NCI-H146 treated with DMSO at 0.1 percent for 48 hours (cell line): ENCODE measurements around the gene CTCFL.
"Not testable (repeated sequence)": the region's sequence is repeated elsewhere in the genome, so short reads cannot be mapped to it uniquely, and the experiment has no call there.

ENCODE experiments used
- DNase-seq: peaks from one replicate; lab custom pipeline; 2025; ENCODE audit not compliant: unreplicated experiment; lab: John Stamatoyannopoulos, UW

CTCFL gene

DNA sequence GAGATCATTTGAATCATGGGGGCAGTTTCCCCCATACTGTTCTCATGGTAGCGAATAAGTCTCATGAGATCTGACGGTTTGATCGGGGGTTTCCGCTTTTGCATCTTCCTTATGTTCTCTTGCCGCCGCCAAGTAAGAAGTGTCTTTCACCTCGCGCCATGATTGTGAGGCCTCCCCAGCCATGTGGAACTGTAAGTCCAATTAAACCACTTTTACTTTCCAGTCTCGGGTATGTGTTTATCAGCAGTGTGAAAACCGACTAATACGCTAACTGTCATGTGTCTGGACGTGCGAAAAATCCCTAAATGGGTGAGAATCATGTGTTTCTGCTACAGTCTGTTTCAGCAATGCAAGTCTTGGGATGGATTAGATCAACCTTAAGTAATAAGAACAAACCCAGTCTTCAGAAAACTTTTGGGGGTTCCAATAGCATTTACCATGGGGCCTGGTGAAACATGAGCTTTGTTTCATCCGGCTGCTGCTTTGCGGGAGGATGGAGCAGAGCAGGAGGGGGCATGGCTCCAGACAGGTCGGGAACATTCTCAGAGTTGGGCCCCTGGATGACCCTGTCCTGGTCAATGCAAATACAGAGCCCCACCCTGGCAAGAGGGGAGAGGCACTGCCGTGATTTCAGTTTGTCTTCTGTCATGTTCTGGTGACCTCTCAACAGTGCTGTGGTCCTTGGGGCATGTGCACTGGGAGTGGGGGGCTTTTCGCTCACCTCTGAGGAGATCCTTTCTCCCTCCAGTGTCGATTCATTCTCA is 41.5 kb downstream of the CTCFL start:
- DNase-seq, result no peak

DNA sequence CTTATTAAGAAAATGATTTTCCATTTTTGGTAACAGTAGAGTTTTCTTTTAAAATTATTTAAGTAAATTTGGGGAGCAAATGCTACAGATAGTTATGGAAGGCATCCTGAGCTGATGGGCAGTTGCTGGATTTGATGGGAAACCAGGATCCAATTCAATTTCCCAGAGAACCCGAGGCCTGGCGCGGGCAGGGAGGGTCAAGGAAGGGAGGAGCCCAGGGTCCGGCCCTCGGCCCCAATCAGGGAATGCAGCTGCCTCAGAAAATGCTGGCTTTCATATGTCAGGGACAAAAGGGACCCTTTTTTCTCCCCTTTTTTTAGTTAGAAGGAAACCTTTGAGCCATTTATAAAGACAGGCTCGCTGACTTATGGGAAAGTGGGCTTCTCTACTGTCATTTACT is 42.1 kb downstream of the CTCFL start:
- DNase-seq, result no peak

DNA sequence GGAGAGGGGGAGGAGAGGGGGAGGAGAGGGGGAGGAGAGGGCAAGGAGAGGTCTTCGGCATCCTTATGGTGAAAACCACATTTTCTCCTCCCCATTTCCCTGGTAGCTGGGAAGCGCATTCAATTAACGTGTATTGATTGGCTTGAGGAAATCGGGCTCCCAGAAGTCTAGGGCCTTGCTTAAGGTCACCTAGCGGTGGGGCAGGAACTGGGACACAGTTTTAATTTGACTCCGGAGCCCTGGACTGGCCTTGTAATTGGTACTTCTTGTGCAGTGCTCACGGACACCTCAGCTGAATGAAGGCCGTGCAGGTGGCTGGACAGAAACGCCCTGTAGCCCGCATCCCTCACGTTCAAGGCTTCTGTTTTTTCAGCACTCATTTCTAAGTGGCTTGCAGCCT is 42.8 kb downstream of the CTCFL start:
- no peak for DNase-seq

DNA sequence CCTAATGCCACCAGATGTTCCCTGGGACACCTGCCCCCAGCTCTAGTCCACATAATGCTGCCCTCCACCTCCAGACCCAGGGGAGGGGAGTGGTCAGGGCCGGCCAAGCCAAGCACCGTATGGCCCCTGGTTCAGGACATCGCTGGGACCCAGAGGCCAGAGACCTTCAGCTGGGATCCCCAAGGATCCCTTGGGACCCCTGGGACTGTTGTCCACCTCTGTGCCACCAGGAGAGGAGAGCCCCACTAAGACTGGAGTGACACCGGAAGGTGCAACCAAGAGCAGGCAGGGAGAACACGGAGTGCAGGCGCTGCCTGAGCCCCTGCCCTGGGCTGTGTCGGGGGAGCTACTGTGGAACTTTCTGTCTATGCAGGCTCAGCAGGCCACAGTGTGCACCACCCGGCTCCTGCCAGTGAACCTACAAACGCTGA is 43.6 kb downstream of the CTCFL start:
- no peak for DNase-seq

DNA sequence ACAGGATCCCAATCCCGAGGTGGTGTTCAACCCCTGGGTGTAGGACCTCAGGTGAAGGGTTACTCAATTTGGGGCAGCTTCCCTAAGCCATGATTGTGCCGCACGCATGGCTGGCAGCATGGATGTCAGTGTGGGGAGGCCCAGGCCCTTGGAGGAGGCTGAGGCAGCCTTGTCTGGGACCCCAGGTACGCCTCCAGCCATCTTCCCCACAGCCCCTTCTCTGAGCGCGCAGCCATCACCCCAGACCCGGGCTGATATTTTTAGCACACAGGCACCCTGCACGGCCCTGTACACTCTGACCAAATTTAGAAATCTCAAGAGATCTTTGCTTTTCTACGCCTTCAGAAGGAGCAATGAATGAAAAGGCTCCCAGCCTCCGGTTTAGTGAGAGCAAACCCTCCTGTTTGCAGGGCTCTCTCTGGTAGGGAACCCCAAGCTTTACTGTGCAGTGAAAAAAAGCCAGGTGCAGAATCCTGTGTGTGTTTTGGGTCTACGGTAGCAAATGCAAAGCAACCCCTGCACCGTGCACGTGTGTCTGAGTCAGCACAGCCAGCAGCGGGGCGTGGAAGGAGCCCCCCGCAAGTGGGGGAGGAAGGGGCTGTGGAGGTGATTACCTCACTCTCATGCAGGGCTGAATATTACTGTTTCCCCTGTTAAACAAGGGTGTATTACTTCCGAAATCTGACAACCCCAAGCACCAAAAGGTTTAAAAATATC is 44.3 kb downstream of the CTCFL start:
- DNase-seq, result no peak

DNA sequence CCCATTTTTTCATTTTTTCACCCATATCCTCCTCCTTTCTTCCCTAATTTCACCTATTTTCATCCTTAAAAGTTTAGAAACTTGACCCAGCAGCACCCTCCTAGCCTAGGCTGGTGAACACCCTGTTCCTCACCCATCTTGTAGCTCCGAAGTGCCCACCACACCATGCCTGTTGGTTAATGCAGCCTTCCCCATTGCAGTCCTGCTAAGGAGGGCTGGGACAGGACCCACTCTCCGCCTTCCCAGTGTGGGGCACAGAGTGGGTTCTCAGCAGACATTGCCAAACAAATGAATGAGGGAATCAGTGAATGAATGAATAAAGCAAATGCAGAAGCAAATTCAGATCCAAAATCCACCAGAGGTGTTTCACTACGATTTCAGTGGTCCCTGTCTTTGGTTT is 45.7 kb downstream of the CTCFL start:
- no peak for DNase-seq

DNA sequence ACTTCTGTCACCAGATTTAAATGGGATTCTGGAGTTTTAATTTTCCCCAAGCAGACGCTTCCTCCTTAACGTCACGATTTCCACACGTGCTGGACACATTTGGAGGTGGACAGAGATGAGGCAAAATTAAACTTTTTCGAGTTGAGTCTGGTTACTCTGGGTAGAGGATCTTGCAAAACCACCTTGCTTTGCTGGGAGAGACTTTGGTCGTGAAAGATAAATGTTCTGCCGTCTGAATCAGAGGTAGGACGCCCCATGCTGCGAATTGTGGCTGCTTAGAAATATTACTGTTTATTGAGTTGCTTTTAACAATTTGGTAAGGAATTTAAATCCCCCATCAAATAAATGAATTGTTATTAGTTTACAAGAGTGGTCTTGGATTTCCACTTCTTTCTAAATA is 46.8 kb downstream of the CTCFL start:
- DNase-seq, result no peak

DNA sequence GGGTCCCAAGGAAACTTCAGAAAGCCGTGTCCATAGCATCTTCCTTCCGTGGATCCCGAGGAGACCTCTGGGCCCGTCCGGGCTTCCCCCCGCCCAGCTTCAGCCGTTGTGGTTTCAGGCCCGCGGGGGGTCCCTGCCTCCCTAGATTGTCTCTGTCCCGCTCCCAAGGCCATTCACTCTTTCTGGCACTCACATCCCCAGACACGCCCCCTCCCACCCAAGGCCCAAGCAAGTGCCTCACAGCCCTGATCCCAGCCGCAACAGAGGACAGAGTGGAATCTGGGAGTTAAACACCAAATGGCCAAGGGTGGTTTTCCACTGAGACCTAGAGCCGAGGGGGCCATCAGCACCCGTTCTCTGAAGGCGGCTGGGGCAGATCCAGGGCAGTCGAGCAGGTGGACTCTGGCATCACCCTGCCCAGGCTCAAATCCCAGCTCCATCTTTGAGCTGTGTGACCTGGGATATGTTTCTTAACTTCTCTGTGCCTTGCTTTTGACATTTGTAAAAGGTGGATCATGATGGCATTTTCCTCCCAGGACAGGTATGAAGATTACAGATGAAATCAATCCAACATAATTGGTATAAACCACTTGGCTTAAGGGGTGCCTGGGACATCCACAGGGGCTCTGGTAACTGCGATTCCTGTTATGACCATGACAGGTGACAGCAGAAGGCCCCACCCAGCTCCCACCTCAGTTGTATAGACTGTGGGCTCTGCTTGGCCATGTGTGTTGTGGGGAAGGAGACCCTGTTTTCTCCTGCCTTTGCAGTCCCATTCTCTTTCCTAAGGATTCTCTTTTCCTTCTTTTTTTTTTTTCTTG is 48.1 kb downstream of the CTCFL start:
- DNase-seq, result no peak

DNA sequence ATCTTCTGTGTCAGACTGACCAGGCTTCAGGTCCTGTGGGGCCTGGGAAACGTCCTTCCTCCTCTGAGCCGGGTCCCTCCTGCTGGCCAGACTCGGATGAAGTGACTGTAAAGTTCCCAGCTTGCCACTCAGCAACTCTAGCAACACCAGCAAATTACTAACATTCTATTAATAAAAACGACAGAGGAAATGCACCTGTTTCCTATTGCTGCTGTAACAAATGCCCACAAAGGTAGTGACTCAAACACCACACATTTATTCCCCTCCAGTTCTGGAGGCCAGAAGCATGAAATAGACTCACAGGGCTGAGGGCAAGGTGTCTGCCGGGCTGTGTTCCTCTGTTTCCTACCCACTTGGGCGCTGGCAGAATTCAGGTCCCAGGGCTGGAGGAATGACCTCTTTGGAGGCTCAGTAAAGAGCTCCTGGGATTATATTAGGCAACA is 48.8 kb downstream of the CTCFL start:
- no peak for DNase-seq

DNA sequence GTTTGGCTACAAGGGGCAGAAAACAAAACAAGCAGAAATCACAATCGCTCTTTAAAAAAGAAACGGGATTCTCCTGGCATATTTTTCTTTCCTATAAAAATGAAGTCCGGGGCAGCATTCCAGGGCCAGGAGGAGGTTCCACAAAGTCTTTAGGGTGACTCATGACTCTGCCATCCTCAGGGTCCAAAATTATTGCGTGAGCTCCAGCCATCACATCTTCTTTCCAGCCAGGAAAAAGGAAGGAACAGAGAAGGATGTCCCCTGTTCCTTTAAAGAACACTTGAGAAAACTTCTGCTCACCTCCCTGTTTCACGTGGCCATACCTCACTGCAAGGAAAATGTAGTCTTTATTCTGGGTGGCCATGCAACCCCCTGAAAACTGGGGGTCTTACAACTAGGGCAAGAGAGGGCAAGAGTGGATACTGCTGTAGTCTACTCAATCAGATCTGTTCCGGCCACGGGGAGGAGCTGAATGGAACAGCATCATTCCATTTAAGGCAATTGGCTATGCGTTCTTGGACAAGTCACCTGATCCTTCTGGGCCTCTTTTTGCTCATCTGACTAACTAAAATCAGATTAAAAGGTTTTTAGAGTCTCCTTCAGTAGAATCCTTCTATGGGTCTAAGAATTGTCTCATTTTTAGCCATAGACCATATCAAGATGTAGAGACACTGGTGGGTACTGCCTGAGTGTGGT is 49.4 kb downstream of the CTCFL start:
- DNase-seq, result no peak

DNA sequence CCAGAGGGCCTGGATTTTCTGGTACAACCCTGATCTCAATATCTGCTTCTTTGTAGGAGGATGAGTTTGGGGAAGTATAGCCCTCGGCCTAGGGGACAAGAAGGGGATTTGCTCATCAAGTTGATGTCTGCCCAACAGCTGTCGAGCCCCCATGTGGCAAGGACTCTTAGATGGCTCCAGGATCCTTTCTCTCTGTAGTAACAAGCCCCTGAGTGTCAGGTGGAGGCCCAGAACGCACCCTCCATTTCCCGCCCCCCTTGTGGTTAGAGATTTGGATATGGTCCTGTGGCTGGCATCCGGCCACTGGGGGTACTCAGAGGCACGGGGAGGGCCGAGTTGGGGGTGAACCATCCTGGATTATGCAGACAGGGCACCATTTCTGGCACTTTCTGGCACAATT is 50.1 kb downstream of the CTCFL start:
- no peak for DNase-seq

DNA sequence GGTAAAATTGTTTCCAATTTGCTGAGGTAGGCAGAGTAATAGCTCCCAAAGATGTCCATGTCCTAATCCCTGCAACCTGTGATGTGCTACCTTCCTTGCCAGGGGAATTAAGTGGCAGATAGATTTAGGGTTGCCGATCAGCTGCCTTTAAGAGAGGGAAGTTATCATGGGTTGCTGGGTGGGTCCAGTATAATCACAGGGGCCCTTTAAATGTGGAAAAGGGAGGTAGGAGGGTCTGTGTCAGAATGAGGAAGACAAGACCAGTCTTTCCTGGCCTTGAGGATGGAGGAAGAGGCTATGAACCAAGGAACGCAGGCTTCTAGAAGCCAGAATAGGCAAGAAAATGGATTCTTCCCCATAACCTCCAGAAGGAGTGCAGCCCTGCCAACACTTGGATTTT is 50.7 kb downstream of the CTCFL start:
- no peak for DNase-seq

DNA sequence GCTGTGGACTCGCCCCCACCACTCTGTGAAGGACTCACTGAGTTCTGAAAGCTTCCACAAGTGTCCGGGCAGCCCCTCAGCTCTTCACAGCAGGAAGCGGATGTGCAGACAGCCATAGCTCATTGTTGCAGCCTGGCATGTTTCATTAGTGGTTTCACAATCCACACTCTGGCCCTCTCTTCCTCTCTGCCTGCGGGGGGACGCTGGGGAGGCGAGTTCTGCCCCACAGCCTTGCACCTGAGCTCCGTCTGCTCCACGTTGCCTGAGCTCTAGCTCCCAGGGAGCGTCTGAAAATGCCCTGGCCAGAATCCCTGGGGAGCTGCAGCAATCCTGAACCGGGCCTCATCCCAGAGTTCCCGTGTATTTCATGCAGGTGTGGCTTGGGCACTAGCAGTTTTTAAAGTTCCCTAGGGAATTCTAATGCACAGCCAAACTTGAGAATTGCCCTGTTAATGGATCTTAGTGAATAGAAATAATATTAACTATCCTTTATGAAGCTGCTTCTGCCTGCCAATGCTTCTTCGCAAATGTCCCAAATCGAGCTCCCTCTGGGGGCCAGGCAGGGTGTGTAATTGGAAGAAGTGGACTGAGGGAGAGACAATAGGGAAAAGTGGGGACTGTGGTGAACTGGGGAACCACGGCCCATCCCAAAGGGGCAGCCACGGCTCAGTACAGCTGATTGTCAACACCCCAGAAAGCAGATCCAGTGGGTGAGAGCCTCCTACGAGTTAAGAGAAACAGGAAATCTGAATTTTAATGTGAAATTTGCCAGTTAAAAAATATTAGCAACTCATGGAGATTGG is 51.5 kb downstream of the CTCFL start:
- no peak for DNase-seq

DNA sequence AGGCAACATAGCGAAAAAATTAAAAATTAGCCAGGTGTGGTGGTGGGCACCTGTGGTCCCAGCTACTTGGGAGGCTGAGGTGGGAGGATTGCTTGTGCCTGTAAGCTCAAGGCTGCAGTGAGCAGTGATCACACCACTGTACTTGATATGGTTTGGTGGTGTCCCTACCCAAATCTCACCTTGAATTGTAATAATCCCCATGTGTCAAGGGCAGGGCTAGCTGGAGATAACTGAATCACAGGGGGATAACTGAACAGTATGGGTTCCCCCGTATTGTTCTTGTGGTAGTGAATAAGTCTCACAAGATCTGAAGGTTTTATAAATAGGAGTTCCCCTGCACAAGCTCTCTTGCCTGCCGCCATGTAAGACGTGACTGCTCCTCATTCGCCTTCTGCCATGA is 52.5 kb downstream of the CTCFL start:
- DNase-seq, result not testable (repeated sequence)

DNA sequence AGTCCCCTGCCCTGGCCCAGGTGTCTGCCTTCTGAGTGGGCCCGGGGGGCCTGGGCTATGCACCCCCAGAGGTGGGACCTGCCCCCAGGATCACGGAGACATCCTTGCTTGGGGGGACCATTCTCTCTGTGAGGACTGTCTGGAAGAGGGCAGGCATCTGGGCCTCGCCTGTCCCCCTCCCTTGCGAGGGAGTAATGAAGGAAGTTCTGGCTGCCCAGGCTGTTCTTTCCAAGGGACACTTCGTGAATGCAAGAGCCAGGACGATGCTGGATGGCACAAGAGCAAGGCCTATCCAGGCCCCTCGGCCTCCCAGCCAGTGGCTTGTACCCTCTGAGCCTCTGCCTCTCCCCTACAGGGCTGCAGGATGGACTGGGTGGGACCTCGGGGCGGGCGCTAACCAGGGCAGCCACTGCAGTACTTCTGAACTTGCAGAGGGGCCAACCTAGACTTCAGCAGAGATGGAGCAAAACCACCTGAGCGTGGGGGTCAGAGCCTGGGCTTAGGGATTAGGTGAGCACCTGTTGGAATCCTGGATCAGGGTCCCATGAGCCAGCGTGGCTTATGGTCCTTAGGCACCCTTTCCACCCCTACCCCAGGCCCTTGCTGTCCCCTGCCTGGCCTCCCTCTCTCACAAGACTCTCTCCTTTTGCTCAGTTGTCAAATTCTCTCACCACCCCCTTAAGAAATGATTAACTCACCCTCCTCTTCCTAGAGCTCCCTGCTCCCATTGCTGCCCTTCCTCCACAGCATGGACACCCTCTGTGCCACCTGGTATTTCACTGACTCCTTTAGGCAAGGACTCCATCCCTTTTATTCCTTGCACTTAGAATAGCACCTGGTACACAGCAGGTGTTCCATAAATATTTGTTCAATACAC is 53.2 kb downstream of the CTCFL start:
- DNase-seq, result peak; percentile 95

DNA sequence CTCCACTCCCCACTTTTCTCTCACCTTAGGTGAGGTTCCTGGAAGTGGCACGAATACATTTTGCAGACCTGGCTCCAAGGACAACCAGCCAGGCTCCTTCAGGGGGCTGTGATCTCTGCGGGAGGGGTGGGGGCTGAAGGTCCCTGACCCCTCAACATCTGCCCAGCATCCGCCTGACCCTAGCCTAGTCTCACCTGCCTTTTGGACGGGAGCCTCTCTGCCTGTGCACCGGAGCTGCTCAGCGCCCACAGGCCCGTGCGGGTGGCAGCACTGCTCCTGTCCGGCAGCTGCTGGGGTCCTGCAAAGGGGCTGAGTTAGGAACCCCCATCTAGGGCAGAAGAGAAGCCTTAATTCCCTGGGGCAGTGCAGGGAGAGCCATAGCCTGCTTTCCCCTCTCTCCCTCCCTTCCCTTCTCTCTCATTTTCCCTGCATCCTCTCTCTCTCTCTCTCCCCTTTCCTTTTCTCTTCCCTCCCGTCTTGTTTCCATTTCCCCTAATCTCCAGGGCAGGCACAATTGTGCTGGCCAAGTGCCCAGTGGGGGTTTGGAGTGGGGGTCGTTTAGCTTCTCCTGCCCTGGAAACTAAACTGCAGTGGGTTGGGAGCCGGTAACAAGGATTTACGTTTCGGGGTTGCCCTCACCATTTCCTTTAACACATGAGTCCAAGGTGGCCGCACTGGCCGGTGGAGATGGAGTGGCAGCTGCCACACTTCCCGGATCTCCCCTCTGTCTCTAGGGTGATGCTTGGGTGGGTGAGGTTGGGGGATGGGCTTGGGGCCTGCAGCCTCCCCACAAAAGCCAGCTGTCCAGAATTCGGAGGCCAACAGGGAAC is 54.1 kb downstream of the CTCFL start:
- no peak for DNase-seq

DNA sequence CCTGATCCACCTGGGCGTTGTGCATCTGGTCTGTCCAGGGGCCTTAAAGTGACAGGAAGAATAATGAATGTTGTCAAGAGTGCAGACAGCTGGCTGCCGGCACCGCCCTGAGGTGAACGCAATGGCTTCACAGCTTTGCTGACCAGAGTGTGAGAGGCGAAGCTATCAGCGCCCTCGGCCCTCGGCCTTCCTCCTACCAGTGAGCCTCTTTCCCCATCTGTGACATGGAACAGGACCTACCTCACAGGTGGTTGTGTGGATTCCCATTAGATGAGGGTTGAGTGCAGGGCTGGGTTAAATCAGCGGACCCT is 54.8 kb downstream of the CTCFL start:
- peak; percentile 30 for DNase-seq

DNA sequence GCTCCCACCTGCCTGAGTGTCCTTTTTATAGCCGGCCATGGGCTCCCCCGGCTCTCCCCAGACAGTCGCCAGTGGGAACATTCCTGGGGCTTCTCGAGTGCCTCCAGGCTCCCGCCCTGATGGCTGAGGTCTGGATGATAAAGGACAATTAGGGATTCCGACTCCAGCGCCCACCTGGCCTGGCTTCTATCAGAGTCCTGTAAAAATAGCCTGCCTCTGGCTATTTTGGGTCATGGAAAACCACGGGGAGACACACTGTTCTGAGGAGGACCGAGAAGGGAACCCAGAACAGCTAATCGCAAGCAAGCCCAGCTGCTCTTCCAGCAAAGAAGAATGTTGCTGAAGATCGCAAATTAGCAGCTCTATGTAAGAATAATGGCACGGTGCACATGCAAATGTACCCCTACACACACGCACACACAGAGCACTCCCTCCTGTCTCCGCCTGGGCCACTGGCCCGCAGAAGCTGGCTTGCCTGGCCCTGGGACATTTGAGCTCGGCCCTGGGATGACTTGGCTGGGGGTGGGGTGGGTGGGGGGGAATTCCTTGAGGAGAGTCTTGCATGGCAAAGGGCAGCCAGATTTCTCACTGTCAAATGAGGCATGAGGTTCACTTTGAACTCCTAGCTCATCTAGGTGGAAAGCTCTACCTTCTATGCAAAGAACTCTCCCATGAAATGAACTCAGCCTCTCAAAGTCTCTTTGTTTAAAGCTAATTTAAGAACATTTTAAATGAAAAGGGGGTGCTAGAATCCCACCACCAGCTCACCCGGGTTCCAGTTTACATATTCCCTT is 55.3 kb downstream of the CTCFL start:
- peak; percentile 32 for DNase-seq
